GM19193 (cell line): ENCODE data around the gene TEX55.

Source experiments
- POLR2A ChIP-seq: IDR thresholded peaks from 4 replicates; pipeline ENCODE4 v1.6.1; 2011; ENCODE audit not compliant: insufficient read depth, insufficient read length; ENCODE audit errors: extremely low read depth

The TEX55 gene

GRCh38 chr3:119149484-119149883, 3.5 kb downstream of the TEX55 start:
- TF ChIP-seq POLR2A = no peak

DNA sequence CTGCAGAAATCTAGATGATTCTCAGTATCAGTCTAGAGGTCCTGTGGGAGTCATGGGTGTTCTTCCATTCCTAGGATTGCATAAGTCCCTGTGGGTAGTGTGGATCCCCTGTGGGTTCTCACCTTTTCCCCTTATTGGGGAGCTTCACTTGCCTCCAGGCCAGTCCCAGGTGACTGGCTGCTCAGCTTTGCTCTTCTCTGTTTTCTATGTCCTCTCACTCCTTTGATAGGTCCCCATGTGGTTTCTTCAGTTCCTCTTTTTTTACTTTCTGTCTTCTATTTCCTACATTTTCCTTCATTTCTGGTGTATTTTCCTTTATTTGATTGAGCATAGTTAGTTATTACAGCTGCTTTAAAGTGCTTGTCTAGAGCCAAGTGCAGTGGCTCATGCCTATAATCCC, 10.9 kb downstream of the TEX55 start:
- no peak for TF ChIP-seq POLR2A

- TF ChIP-seq POLR2A = no peak
These were observed 12.0 kb downstream of the TEX55 start for GRCh38 chr3:119157971-119158370.

DNA sequence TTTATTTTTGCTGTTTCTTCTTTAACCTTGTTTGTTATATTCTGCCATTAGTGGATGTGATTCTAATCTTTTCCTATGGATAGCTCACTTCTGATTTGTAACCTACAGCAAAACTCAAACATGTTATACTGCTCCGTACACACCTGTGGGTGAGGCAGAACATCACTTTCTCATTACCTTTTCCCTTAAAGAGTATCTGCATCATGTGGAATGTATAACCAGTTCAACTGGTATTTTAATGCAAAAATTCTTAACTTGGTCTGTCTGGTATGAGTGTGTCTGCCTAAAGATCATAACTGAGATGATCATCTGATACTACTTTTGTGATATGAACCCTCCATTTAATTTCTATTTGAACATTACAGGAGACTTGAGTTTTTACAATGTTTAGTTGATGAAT, 14.4 kb downstream of the TEX55 start:
- TF ChIP-seq POLR2A = no peak

- no peak for TF ChIP-seq POLR2A
These were observed 14.8 kb downstream of the TEX55 start for GRCh38 chr3:119160815-119161214.

DNA sequence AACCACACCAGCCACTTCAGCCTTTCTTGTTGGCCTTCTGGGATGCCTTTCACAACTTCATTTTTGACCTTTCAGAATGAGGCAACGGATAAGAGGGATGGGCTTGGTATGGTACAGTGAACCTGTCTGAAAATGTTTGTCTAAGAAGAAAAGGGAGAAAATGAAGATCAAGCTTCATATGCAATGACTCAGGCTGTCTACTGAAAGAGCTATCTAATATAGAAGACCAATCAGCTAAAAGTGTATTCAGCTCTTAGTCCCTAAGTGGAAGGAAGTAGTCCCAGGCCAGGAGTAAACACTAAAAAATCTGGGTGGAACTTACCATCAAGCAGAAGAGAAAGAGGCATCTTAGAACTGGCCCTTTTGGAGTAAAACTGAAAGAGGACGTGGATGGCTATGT, 15.3 kb downstream of the TEX55 start:
- no peak for TF ChIP-seq POLR2A

DNA sequence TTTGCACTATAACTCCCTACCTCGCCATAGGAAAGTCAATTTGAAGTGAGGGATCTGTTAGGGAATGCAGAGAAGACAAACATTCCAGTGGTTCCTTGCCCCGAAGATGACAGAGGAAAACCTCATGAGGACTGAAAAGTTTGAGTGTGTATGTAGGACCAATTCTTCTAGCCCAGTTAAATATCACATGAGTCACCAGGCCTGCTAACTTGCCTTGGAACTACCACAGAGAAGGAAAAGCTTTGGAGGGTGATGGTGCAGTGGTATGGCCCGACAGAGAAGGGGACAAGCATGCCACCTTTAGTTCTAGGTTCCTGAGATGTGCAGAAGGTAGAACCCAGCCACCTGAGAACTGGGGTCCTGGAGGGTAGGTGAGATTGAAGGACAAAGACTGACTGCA, 24.9 kb downstream of the TEX55 start:
- no peak for TF ChIP-seq POLR2A

- TF ChIP-seq POLR2A = no peak
These were observed 27.4 kb downstream of the TEX55 start, which contains the start of gene UPK1B for GRCh38 chr3:119173325-119173724. Gene UPK1B, plus strand, starts transcription at chr3:119173598. Its CDS starts 13,144 bp downstream, at chr3:119186742.

DNA sequence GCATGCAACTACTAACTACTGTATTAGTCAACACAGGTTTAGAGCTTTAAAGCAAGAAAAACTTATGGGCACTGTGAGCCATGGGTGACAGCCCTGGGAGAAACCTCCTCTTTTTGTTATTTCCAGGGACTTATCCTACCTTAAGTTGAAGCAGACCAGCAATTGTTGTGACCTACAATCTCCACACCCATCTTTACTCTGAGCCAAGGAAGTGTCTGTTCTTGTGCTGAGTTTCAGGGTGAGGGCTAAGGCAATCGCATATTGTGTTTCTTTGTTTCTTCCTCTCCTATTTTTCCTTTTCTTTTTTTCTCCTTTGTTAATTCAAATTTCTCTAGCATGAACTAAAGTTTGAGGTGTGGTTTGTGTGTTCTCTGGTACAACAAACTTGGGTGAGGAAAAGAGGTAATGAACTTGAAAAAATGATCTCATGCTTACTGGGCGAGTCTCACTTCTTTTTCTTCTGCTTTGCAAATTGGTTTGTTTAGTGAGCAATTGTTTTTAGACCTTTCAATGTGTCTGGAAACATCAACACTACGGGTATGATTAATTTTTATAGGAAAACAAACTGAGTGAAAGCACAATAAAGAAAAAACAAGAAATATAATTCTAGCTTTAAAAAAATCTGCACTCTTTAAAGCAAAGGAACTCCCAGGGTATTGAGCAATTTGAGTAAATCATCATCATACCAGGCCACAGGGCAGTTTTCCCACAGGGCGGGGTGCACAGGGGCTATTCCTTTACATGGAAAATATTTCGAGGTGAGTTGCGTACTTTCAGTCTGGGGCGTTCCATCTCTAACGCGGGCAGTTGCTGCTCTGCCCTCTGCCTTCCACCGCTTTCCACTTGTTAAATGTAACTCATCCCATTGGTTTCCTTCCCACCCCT, 30.1 kb downstream of the TEX55 start:
- TF ChIP-seq POLR2A = no peak

DNA sequence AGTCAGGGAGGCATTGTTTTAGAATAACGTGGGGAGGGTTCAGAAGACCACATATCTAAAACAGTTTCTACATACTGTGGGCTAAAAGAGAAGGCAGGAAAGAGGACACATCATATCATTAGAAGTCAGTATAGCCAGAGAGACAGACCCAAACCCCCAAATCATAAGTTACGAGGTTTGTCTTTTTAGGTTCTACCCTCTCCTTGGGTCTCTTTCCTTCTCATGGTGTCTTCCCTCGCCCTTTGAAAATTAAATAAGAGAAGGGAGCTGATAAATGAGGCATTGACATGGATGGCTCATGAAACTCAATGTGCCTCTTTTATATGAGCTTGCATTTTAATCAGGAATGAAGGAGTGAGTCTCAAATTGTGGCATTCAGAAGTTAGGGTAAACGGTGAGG, 30.8 kb downstream of the TEX55 start:
- TF ChIP-seq POLR2A = no peak

GRCh38 chr3:119177321-119177720, 31.4 kb downstream of the TEX55 start:
- no peak for TF ChIP-seq POLR2A

GRCh38 chr3:119181765-119182164, 35.8 kb downstream of the TEX55 start:
- no peak for TF ChIP-seq POLR2A

DNA sequence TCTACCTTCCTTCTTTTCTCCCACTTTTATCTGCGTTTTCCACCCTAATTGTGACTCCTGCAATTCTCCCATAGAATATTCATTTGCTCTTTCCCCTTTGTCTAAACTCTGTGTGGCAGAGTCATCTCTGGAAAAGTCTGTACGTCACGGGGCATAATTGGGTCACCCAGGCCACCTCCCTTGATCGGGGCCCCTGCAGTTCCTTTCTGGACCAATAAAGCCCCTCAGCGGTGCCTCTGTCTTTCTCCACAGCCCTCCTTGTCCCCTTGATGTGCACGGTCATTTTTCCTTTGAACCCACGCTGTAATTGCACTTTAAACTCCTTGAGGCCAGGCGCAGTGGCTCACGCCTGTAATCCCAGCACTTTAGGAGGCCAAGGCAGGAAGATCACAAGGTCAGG, 38.1 kb downstream of the TEX55 start:
- no peak for TF ChIP-seq POLR2A

- no peak for TF ChIP-seq POLR2A
These were observed 39.0 kb downstream of the TEX55 start for GRCh38 chr3:119184796-119185570.

DNA sequence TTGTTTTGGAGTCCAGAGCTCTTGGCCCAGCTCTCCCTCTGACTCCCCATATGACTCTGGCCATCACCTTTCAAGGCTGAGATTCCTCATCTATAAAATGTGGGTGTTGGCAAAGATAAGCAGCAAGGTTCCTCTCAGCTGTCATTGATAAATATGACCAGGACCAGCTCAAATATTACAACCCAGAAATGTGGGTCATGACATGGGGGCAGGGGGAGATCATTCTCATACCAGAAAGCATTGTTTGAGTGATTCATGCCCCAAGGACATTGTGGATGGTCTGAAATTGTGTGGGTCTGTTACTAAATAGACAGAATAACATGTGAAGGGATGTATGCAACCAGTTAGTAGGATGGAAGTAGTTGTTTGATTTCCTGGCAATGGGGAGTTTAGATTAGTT, 41.3 kb downstream of the TEX55 start:
- TF ChIP-seq POLR2A = no peak

DNA sequence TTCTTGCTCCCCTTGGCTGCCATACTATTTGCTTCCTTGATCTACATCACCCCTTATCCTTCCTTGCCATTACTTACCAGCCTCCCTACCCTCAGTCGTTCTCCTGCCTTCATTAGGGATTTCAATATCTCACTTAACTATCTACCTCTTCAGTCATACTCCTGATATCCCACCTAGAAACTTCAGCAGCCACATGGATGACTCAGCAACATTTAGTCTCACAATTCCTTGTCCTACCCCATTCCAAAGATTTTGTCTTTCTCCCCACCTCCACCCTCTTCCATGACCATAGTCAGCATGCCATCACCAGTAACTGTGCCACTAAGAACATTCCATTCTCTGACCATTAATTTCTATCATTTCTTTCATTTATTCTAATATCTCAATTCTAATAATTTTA, 45.8 kb downstream of the TEX55 start:
- no peak for TF ChIP-seq POLR2A
